Activated CD4-positive, alpha-beta T cell treated with anti-CD3 and anti-CD28 coated beads, Interleukin-2, Interleukin-4, amounts not matched to agents 100 ng/mL and 50 ng/mL, durations not matched to agents 16 hours and 8 hours (primary cell): ENCODE measurements around the gene OR1E2.
"Not testable (repeated sequence)": the region's sequence is repeated elsewhere in the genome, so short reads cannot be mapped to it uniquely, and the experiment has no call there.

Source experiments
- DNase-seq: peaks from one replicate; pipeline ENCODE4 v3.0.0-alpha.2; 2020; ENCODE audit warnings: low spot score

Gene OR1E2

GRCh38 chr17:3397801-3398200 is 35.8 kb downstream of the OR1E2 start:
- not testable (repeated sequence) for DNase-seq

DNA sequence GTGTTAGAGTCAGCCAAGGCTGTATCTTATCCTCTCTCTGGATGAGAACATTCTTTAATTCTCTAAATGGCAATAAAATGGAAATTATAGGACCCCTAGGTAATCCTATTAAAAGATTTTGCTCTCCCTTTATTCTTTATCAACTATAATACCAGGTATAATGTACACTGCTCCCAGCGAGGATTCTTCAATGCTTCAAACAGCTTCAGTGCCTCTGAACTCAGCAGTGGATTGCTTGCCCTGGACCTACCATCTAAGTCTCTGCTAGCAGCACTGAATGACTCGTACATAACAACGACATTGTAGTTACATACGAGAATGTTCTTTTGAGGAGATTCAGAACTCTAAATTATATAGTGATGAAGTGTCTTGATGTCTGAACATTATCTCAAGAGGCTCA is 43.9 kb downstream of the OR1E2 start:
- no peak for DNase-seq

DNA sequence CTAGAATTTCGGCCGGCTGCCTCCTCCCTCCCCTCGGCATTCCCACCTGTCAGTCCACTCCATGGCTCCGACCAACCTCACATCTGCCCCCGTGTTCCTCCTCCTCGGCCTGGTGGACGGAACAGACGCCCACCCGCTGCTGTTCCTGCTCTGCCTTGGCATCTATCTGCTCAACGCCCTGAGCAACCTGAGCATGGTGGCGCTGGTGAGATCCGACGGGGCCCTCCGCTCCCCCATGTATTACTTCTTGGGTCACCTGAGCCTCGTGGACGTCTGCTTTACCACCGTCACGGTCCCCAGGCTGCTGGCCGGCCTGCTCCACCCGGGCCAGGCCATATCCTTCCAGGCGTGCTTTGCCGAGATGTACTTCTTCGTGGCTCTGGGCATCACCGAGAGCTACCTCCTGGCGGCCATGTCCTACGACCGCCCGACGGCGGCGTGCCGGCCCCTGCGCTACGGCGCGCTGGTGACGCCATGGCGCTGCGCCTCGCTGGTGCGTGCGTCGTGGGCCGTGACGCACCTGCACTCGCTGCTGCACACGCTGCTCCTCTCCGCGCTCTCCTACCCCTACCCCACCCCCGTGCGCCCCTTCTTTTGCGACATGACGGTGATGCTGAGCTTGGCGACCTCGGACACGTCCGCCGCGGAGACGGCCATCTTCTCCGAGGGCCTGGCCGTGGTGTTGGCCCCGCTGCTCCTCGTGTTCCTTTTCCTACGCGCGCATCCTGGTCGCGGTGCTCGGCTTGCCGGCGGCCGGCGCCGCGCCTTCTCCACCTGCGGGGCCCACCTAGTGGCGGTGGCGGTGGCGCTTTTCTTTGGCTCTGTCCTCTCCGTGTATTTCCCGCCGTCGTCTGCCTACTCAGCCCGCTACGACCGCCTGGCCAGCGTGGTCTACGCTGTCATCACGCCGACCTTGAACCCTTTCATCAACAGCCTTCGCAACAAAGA is 47.5 kb downstream of the OR1E2 start, which contains the start of gene OR3A2:
Gene OR3A2, minus strand, starts transcription at position 440 of the 948 bp plus-strand sequence.
- DNase-seq: no peak
